ENCODE results near the gene LDLRAD4. TPM values are rescaled to one million over a fixed set of nuclear protein-coding genes. Genes with fewer than 3 reads are reported as not detected.

LDLRAD4 gene
- total and polyA plus RNA-seq, 11 donors, result 10.4 to 44.0 (median 29.6) TPM

DNA sequence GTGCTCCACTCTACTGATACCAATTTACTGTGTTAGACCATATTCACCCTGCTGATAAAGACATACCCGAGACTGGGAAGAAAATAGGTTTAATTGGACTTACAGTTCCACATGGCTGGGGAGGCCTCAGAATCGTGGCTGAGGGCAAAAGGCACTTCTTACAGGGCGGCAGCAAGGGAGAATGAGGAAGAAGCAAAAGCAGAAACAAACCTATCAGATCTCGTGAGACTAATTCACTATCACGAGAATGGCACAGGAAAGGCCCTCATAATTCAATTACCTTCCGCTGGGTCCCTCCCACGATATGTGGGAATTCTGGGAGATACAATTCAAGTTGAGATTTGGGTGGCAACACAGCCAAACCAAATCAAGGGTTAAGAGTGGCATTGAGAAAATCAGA is 65.2 kb downstream of the LDLRAD4 start:
- WGBS, 4 donors, result 82 to 90% (median 86%) methylated on average over 7 of the region's 7 CpGs
- peaks cover 0 to 22% (median 4%) of the 10 kb centered on the region in 9 donors for H3K36me3 ChIP-seq
- no peak for TF ChIP-seq CTCF (IDR thresholded peaks at IDR 0.05)
- TF ChIP-seq POLR2A (IDR thresholded peaks at IDR 0.05), result no peak
- H3K27me3 ChIP-seq, result no peaks in the 10 kb centered on the region
- ATAC-seq, result no peak
- no peak overlapping the region for H3K4me3 ChIP-seq
- DNase-seq, result no peak
- H3K4me1 ChIP-seq, result peaks cover 0 to 31% (median 13%) of the 10 kb centered on the region in 12 donors
- intact Hi-C loops (cut with DNase I), result loop anchor here in 2 of 10 donors (10.0 kb wide), 3 partner anchors 91 to 221 kb away; no protein-coding TSS in a partner anchor
- H3K27ac ChIP-seq, result no peak overlapping the region
- no peaks in the 10 kb centered on the region for H3K9me3 ChIP-seq

DNA sequence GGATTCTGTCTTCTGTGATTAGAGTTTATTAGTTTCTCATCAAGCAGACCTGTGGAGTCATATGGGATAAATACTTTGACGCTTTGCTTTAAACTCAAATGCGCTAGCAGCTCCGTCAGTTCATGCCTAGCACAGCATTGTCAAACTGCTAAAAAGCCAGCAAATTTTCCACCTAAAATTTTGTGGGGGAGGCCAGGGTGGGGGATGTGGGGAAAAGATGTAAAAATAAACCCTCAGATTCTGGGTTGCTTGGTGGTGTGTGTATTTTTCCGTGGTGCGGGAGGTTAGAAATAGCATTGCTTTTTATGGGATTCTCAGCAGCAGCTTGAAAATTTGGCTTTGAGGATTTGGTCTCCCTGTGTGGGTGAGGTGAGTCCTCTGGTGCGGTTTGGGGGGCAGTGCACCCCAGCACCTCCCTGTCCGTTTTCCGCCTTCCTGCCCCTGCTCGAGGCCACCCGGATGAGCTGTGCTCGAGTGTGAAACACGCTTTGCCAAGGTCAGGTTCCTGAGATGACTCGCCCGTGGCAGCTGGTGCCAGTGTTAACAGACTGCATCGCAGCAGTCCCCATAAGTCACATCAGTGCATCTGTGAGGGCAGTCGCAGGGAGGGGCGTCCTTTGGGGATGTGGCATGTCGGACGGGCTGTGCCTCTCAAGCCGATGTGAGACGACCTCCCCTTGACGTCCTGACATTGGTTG is 65.9 kb downstream of the LDLRAD4 start:
- WGBS, 4 donors, result 69 to 79% (median 72%) methylated on average over 22 of the region's 22 CpGs
- no peaks in the 10 kb centered on the region for H3K9me3 ChIP-seq
- DNase-seq, result peak in 1 of 5 donors; percentile 23
- H3K36me3 ChIP-seq, result peaks cover 0 to 15% (median 0%) of the 10 kb centered on the region in 9 donors
- ATAC-seq, result peak in 1 of 4 donors; percentile 27
- TF ChIP-seq POLR2A (IDR thresholded peaks at IDR 0.05) (no peak), CTCF (IDR thresholded peaks at IDR 0.05) (no peak)
- H3K27me3 ChIP-seq, result no peaks in the 10 kb centered on the region
- no peak overlapping the region for H3K27ac ChIP-seq
- no peak overlapping the region for H3K4me3 ChIP-seq
- peaks cover 0 to 37% (median 16%) of the 10 kb centered on the region in 12 donors for H3K4me1 ChIP-seq
- intact Hi-C loops (cut with DNase I), result loop anchor here in 2 of 10 donors (10.0 kb wide), 3 partner anchors 90 to 220 kb away; no protein-coding TSS in a partner anchor

GRCh38 chr18:13285874-13286273 is 67.3 kb downstream of the LDLRAD4 start:
- ATAC-seq (no peak), DNase-seq (no peak)
- H3K4me3 ChIP-seq, result no peak overlapping the region
- H3K27me3 ChIP-seq, result no peaks in the 10 kb centered on the region
- no peak overlapping the region for H3K27ac ChIP-seq
- no peak for TF ChIP-seq POLR2A (IDR thresholded peaks at IDR 0.05)
- TF ChIP-seq CTCF (IDR thresholded peaks at IDR 0.05), result no peak
- no peaks in the 10 kb centered on the region for H3K9me3 ChIP-seq
- H3K36me3 ChIP-seq, result peaks cover 0 to 3% (median 0%) of the 10 kb centered on the region in 9 donors
- 92 to 96% (median 93%) methylated on average over 4 of the region's 4 CpGs for WGBS, 4 donors
- H3K4me1 ChIP-seq, result peaks cover 0 to 36% (median 13%) of the 10 kb centered on the region in 12 donors
- intact Hi-C loops (cut with DNase I), result loop anchor here in 2 of 10 donors (10.0 kb wide), 3 partner anchors 89 to 219 kb away; no protein-coding TSS in a partner anchor

- no peak for TF ChIP-seq CTCF (IDR thresholded peaks at IDR 0.05)
- TF ChIP-seq POLR2A (IDR thresholded peaks at IDR 0.05), result no peak
- H3K27ac ChIP-seq, result no peak overlapping the region
- peaks cover 0 to 33% (median 13%) of the 10 kb centered on the region in 12 donors for H3K4me1 ChIP-seq
- H3K36me3 ChIP-seq, result peaks cover 0 to 4% (median 0%) of the 10 kb centered on the region in 9 donors
- 93 to 95% (median 95%) methylated on average over 14 of the region's 14 CpGs for WGBS, 4 donors
- no peak for DNase-seq
- no peak overlapping the region for H3K4me3 ChIP-seq
- intact Hi-C loops (cut with DNase I), result loop anchor here in 2 of 10 donors (10.0 kb wide), 3 partner anchors 88 to 218 kb away; no protein-coding TSS in a partner anchor
- no peaks in the 10 kb centered on the region for H3K9me3 ChIP-seq
- no peak for ATAC-seq
- no peaks in the 10 kb centered on the region for H3K27me3 ChIP-seq
Measured at GRCh38 chr18:13286456-13287125, 68.0 kb downstream of the LDLRAD4 start.
